Lung (tissue), 12 donors: ENCODE data around the gene C2CD4A. TPM values are rescaled to one million over a fixed set of nuclear protein-coding genes. Genes with fewer than 3 reads are reported as not detected.

ENCODE experiments used
- ATAC-seq: fragments of 200-7000 bp; cut with Tn5 transposase; one replicate; pipeline ENCODE4 v1.9.1; 2020; ENCODE audit warnings: moderate number of reproducible peaks; ENCODE audit not compliant: insufficient read depth, low FRiP score
- DNase-seq, 3 donors: peaks; one replicate each; pipeline ENCODE4 v3.0.0-alpha.2; 2013 to 2017
- H3K27ac ChIP-seq, 2 donors: one replicate each; pipeline ENCODE4 v1.5.1; 2013; ENCODE audit warnings: mild to moderate bottlenecking in 2 of 2, moderate library complexity in 2 of 2, control low read depth in 1 of 2, inconsistent platforms in 1 of 2, low read depth in 1 of 2, low read length in 1 of 2
- H3K27me3 ChIP-seq, 3 donors: one replicate each; pipeline ENCODE4 v1.5.1; 2013; ENCODE audit warnings: low read length in 2 of 3; ENCODE audit not compliant: control insufficient read depth in 3 of 3, insufficient read depth in 3 of 3
- H3K36me3 ChIP-seq, 4 donors: one replicate each; pipeline ENCODE4 v1.5.1; 2013; ENCODE audit warnings: low read length in 4 of 4, mild to moderate bottlenecking in 1 of 4, moderate library complexity in 1 of 4; ENCODE audit not compliant: control insufficient read depth in 4 of 4, insufficient read depth in 4 of 4
- H3K4me1 ChIP-seq, 5 donors: one replicate each; pipeline ENCODE4 v1.5.1; 2013; ENCODE audit warnings: low read length in 5 of 5, mild to moderate bottlenecking in 2 of 5, moderate library complexity in 1 of 5; ENCODE audit not compliant: control insufficient read depth in 5 of 5, insufficient read depth in 5 of 5
- H3K4me3 ChIP-seq: one replicate; pipeline ENCODE4 v1.5.1; 2013; ENCODE audit warnings: mild to moderate bottlenecking, control low read depth, moderate library complexity
- H3K9ac ChIP-seq, 2 donors: one replicate each; pipeline ENCODE4 v1.5.1; 2013; ENCODE audit warnings: low read length in 2 of 2, control low read depth in 1 of 2; ENCODE audit not compliant: insufficient read depth in 1 of 2
- H3K9me3 ChIP-seq, 4 donors: one replicate each; pipeline ENCODE4 v1.5.1; 2013; ENCODE audit warnings: low read length in 3 of 4, mild to moderate bottlenecking in 1 of 4, moderate library complexity in 1 of 4; ENCODE audit not compliant: control insufficient read depth in 4 of 4, insufficient read depth in 3 of 4
- CTCF ChIP-seq: IDR thresholded peaks from 2 replicates; pipeline ENCODE4 v1.5.1; 2012; ENCODE audit warnings: mild to moderate bottlenecking; ENCODE audit errors: control extremely low read depth, extremely low read depth
- WGBS, 2 donors: extraction: QIAGEN DNeasy Blood & Tissue Kit; methylation state at CpG; one replicate each; pipeline ENCODE4 v1.1.7; 2013; 5-methylcytosine and 5-hydroxymethylcytosine counted together
- polyA plus RNA-seq, 2 donors: library from polyadenylated mRNA; stranded (reverse); fragments of 200-250 nt; gene quantifications; one replicate each; pipeline ENCODE4 v1.2.1, GENCODE V29; 2013
- total RNA-seq, 2 donors: library from RNA; depleted of rRNA in 1 of 2; stranded (reverse); fragments of >200 nt in 1 of 2; gene quantifications; one replicate each; pipeline ENCODE4 v1.2.1, GENCODE V29; 2014 to 2021
- donor health status: control.
- donor health status: control.
- donor health status: Bipolar disorder and iron deficiency.
- donor health status: healthy.
- donor health status: DM: yes; HTN: yes; CAD: no.

Gene C2CD4A
- total and polyA plus RNA-seq, 4 donors: 0.31 to 0.86 (median 0.51) TPM

- DNase-seq (peak; percentile 30 to 55 (median 51)), ATAC-seq (peak; percentile 57)
- Histone ChIP-seq H3K27me3 (peaks cover 0 to 54% (median 45%) of the 10 kb centered on the region in 3 donors), H3K9ac (no peak overlapping the region), H3K4me1 (peaks cover 0 to 13% (median 3%) of the 10 kb centered on the region in 5 donors), H3K27ac (peak overlapping the region; percentile 60 to 65), H3K4me3 (peak overlapping the region; percentile 65), H3K36me3 (no peaks in the 10 kb centered on the region), H3K9me3 (no peaks in the 10 kb centered on the region)
- TF ChIP-seq CTCF: no peak
- 1% methylated on average over 82 to 103 of the region's 103 CpGs for WGBS, 2 donors
These were observed 1.5 kb downstream of the C2CD4A start for GRCh38 chr15:62068071-62068809.

- H3K27ac ChIP-seq: no peak overlapping the region
- H3K9me3 ChIP-seq: no peaks in the 10 kb centered on the region
- no peak overlapping the region for H3K9ac ChIP-seq
- peaks cover 0 to 48% (median 40%) of the 10 kb centered on the region in 3 donors for H3K27me3 ChIP-seq
- 47 to 51% methylated on average over 4 of the region's 4 CpGs for WGBS, 2 donors
- no peak overlapping the region for H3K4me3 ChIP-seq
- peaks cover 0 to 12% (median 3%) of the 10 kb centered on the region in 5 donors for H3K4me1 ChIP-seq
- no peak for DNase-seq
- no peaks in the 10 kb centered on the region for H3K36me3 ChIP-seq
- no peak for ATAC-seq
- TF ChIP-seq CTCF: no peak
These were observed 2.0 kb downstream of the C2CD4A start for GRCh38 chr15:62068810-62069167.

GRCh38 chr15:62069551-62069950, 2.8 kb downstream of the C2CD4A start:
- no peak for TF ChIP-seq CTCF
- Histone ChIP-seq H3K27ac (no peak overlapping the region), H3K27me3 (peaks cover 0 to 41% (median 38%) of the 10 kb centered on the region in 3 donors), H3K9ac (no peak overlapping the region), H3K4me1 (peaks cover 0 to 11% (median 3%) of the 10 kb centered on the region in 5 donors), H3K9me3 (no peaks in the 10 kb centered on the region), H3K36me3 (no peaks in the 10 kb centered on the region), H3K4me3 (no peak overlapping the region)
- no peak for ATAC-seq
- DNase-seq: no peak
- WGBS, 2 donors: 62 to 73% methylated on average over 5 of the region's 5 CpGs
